Upper lobe of right lung (tissue), 1 donor: Measurements from ENCODE around the gene CRAMP1. TPM values are rescaled to one million over a fixed set of nuclear protein-coding genes. Genes with fewer than 3 reads are reported as not detected.

Experiments
- ATAC-seq: fragments of 200-7000 bp; cut with Tn5 transposase; one replicate; pipeline ENCODE4 v1.9.1; 2020; ENCODE audit warnings: mild to moderate bottlenecking, moderate library complexity
- DNase-seq: peaks from one replicate; pipeline ENCODE4 v3.0.0-alpha.2; 2020
- H3K27ac ChIP-seq: fragments of 200-600 bp; one replicate; pipeline ENCODE4 v1.8.0; 2022
- H3K27me3 ChIP-seq: fragments of 200-600 bp; one replicate; pipeline ENCODE4 v1.8.0; 2022; ENCODE audit warnings: mild to moderate bottlenecking
- H3K36me3 ChIP-seq: fragments of 200-600 bp; one replicate; pipeline ENCODE4 v1.8.0; 2022
- H3K4me1 ChIP-seq: fragments of 200-600 bp; one replicate; pipeline ENCODE4 v1.8.0; 2022
- H3K4me3 ChIP-seq: fragments of 200-600 bp; one replicate; pipeline ENCODE4 v1.8.0; 2022; ENCODE audit warnings: mild to moderate bottlenecking
- H3K9me3 ChIP-seq: fragments of 200-600 bp; one replicate; pipeline ENCODE4 v1.8.0; 2022
- CTCF ChIP-seq: fragments of 200-600 bp; IDR thresholded peaks from one replicate; pipeline ENCODE4 v1.8.0; 2022; ENCODE audit warnings: antibody characterized with exemption
- intact Hi-C: fragments of 100-400 bp; cut with DNase I; formaldehyde crosslinking; loops from one replicate; pipeline ENCODE4 v1.11.0; 2022
- total RNA-seq: library from RNA; stranded (reverse); fragmentation: NEBNext Ultra II Directional; extraction: Animal tissue kit (Norgen Biotek cat#: 25700); gene quantifications from one replicate; pipeline ENCODE4 v1.2.1, GENCODE V29; 2021
- donor health status: DM: no; HTN: yes; CAD: no; lungs with severe emphysema.

CRAMP1 gene
- total RNA-seq, 1 donor from 2014 or later: 21.4 TPM

GRCh38 chr16:1626327-1626726, 14.2 kb downstream of the CRAMP1 start:
- no peaks in the 10 kb centered on the region for H3K9me3 ChIP-seq
- no peak for TF ChIP-seq CTCF
- H3K27ac ChIP-seq: no peak overlapping the region
- peaks cover 60% of the 10 kb centered on the region for H3K36me3 ChIP-seq
- DNase-seq: no peak
- ATAC-seq: no peak
- no peaks in the 10 kb centered on the region for H3K4me1 ChIP-seq
- intact Hi-C loops: no loop called here
- H3K4me3 ChIP-seq: no peak overlapping the region
- H3K27me3 ChIP-seq: no peaks in the 10 kb centered on the region

- ATAC-seq (no peak), DNase-seq (no peak)
- intact Hi-C loops: no loop called here
- TF ChIP-seq CTCF: no peak
- Histone ChIP-seq H3K27ac (no peak overlapping the region), H3K4me1 (no peaks in the 10 kb centered on the region), H3K36me3 (peaks cover 60% of the 10 kb centered on the region), H3K27me3 (no peaks in the 10 kb centered on the region), H3K9me3 (no peaks in the 10 kb centered on the region), H3K4me3 (no peak overlapping the region)
Observed at GRCh38 chr16:1626776-1627175, 14.6 kb downstream of the CRAMP1 start.

GRCh38 chr16:1630450-1631213, 18.5 kb downstream of the CRAMP1 start:
- TF ChIP-seq CTCF: no peak
- Histone ChIP-seq H3K4me1 (no peaks in the 10 kb centered on the region), H3K4me3 (no peak overlapping the region), H3K27me3 (no peaks in the 10 kb centered on the region), H3K9me3 (no peaks in the 10 kb centered on the region), H3K36me3 (peaks cover 92% of the 10 kb centered on the region), H3K27ac (no peak overlapping the region)
- intact Hi-C loops: no loop called here
- no peak for ATAC-seq
- no peak for DNase-seq

GRCh38 chr16:1631230-1631629, 19.1 kb downstream of the CRAMP1 start:
- intact Hi-C loops: no loop called here
- no peak for TF ChIP-seq CTCF
- no peaks in the 10 kb centered on the region for H3K4me1 ChIP-seq
- DNase-seq (no peak), ATAC-seq (no peak)
- no peaks in the 10 kb centered on the region for H3K9me3 ChIP-seq
- H3K36me3 ChIP-seq: peaks cover 89% of the 10 kb centered on the region
- no peaks in the 10 kb centered on the region for H3K27me3 ChIP-seq
- H3K4me3 ChIP-seq: no peak overlapping the region
- no peak overlapping the region for H3K27ac ChIP-seq

- no peak overlapping the region for H3K4me3 ChIP-seq
- intact Hi-C loops: no loop called here
- no peak overlapping the region for H3K27ac ChIP-seq
- no peak for ATAC-seq
- no peak for DNase-seq
- H3K36me3 ChIP-seq: peaks cover 82% of the 10 kb centered on the region
- no peaks in the 10 kb centered on the region for H3K27me3 ChIP-seq
- no peak for TF ChIP-seq CTCF
- no peaks in the 10 kb centered on the region for H3K4me1 ChIP-seq
- H3K9me3 ChIP-seq: no peaks in the 10 kb centered on the region
Observed at GRCh38 chr16:1631931-1632637, 19.9 kb downstream of the CRAMP1 start.
